K562 (cell line): Measurements from ENCODE around the gene RNF168. TPM values are rescaled to one million over a fixed set of nuclear protein-coding genes. Genes with fewer than 3 reads are reported as not detected.
"Not testable (repeated sequence)": the region's sequence is repeated elsewhere in the genome, so short reads cannot be mapped to it uniquely, and the experiment has no call there.

ENCODE experiments used
- ATAC-seq: fragments of 200-7000 bp; cut with Tn5 transposase; 3 replicates; pipeline ENCODE4 v1.9.1; 2020; ENCODE audit warnings: moderate library complexity
- BruUV-seq: library from RNA; stranded (reverse); fragments of 400-500 nt; replicated peaks from 2 replicates; lab custom pipeline; 2021; lab: Mats Ljungman, UMichigan
- CTCF ChIA-PET: fragments of 300-600 bp; formaldehyde crosslinking; extraction: SDS; loops from one replicate; lab custom pipeline; 2021; ENCODE audit warnings: low intra/inter-chr PET ratio; lab: Yijun Ruan, JAX
- POLR2A ChIA-PET: fragments of 300-600, 350-650 bp; sonication (Branson Sonifier 250); formaldehyde crosslinking; extraction: SDS; loops from one replicate; lab custom pipeline; 2021; ENCODE audit warnings: antibody characterized with exemption, inconsistent platforms; lab: Yijun Ruan, JAX
- DNase-seq, 4 experiments: peaks; one replicate each; pipeline versions ENCODE4 v3.0.0 to v3.0.0-alpha.2; 2011 to 2018; ENCODE audit warnings: low spot score in 3 of 4, mixed read lengths in 3 of 4; ENCODE audit errors: extremely low read depth in 1 of 4
- FAIRE-seq: peaks from 2 replicates; lab custom pipeline; 2011; peaks lifted over from hg19 to GRCh38; lab: Jason Lieb, UNC
- H2AFZ ChIP-seq: 2 replicates; pipeline ENCODE4 v1.6.0; 2011; ENCODE audit warnings: low read depth, low read length, control low read depth, inconsistent platforms
- H3K27ac ChIP-seq: fragments of 200-600 bp; 3 replicates; pipeline ENCODE4 v1.8.0; 2011; ENCODE audit warnings: low read depth, mild to moderate bottlenecking, control low read depth, inconsistent platforms, low read length, moderate library complexity, mixed read lengths; ENCODE audit errors: extremely low read depth
- H3K27me3 ChIP-seq, 2 experiments: fragments of 300-600 bp in 1 of 2; 2 replicates in 1 of 2; 3 replicates in 1 of 2; pipeline versions ENCODE4 v1.6.0 to v1.8.0; 2011; ENCODE audit warnings: inconsistent platforms in 2 of 2, low read length in 2 of 2, mild to moderate bottlenecking in 1 of 2, mixed read lengths in 1 of 2, moderate library complexity in 1 of 2; ENCODE audit not compliant: control insufficient read depth in 2 of 2, insufficient read depth in 2 of 2
- H3K36me3 ChIP-seq: fragments of 300-600 bp; 3 replicates; pipeline ENCODE4 v1.8.0; 2011; ENCODE audit warnings: mild to moderate bottlenecking, low read length, inconsistent platforms; ENCODE audit not compliant: control insufficient read depth, insufficient read depth
- H3K4me1 ChIP-seq, 2 experiments: fragments of 200-600 bp in 1 of 2; replicated peaks in 1 of 2; 2 replicates in 1 of 2; 3 replicates in 1 of 2; pipeline versions ENCODE4 v1.5.1 to v1.8.0; 2011; ENCODE audit warnings: inconsistent platforms in 2 of 2, low read length in 2 of 2, mild to moderate bottlenecking in 1 of 2, mixed read lengths in 1 of 2, moderate library complexity in 1 of 2; ENCODE audit not compliant: control insufficient read depth in 2 of 2, insufficient read depth in 2 of 2
- H3K4me2 ChIP-seq: 2 replicates; pipeline ENCODE4 v1.6.1; 2011; ENCODE audit warnings: low read length, control low read depth, inconsistent platforms, mixed read lengths; ENCODE audit not compliant: insufficient read depth
- H3K4me3 ChIP-seq: fragments of 200-600 bp; sonication (generic), shearing (Covaris generic); 2 replicates; pipeline ENCODE4 v1.5.1; 2016; ENCODE audit warnings: control low read depth, inconsistent platforms
- H3K79me2 ChIP-seq: fragments of 200-600 bp; 3 replicates; pipeline ENCODE4 v1.8.0; 2011; ENCODE audit warnings: low read length, inconsistent platforms; ENCODE audit not compliant: control insufficient read depth, insufficient read depth
- H3K9ac ChIP-seq, 2 experiments: 2 replicates each; pipeline versions ENCODE4 v1.6.0 to v1.6.1; 2011; ENCODE audit warnings: low read depth in 2 of 2, low read length in 2 of 2, control low read depth in 1 of 2, inconsistent platforms in 1 of 2, mild to moderate bottlenecking in 1 of 2, mixed read lengths in 1 of 2; ENCODE audit not compliant: insufficient read depth in 1 of 2
- H3K9me1 ChIP-seq: one replicate; pipeline ENCODE4 v1.6.0; 2011; ENCODE audit warnings: inconsistent platforms, mild to moderate bottlenecking, low read length, moderate library complexity; ENCODE audit not compliant: control insufficient read depth, insufficient read depth
- H3K9me3 ChIP-seq: replicated peaks from 2 replicates; pipeline ENCODE4 v1.5.1; 2011; ENCODE audit warnings: low read depth, low read length, inconsistent platforms; ENCODE audit not compliant: control insufficient read depth, insufficient read depth
- H4K20me1 ChIP-seq: replicated peaks from 2 replicates; pipeline ENCODE4 v1.6.1; 2011; ENCODE audit warnings: low read length, inconsistent platforms, mixed read lengths; ENCODE audit not compliant: control insufficient read depth, insufficient read depth
- BHLHE40 ChIP-seq: IDR thresholded peaks from 2 replicates; pipeline ENCODE4 v1.6.1; 2011; ENCODE audit warnings: low read length, improper control_type of control experiment
- CBFA2T2 ChIP-seq: fragments of 450-650 bp; conservative IDR thresholded peaks from 2 replicates; pipeline ENCODE4 v1.6.1; 2017; ENCODE audit warnings: mild to moderate bottlenecking
- CXXC5 ChIP-seq: fragments of 250-450 bp; sonication (Bioruptor Pico); IDR thresholded peaks from 2 replicates; pipeline ENCODE4 v1.8.0; 2022; ENCODE audit warnings: inconsistent platforms, mild to moderate bottlenecking, moderate library complexity
- FOSL1 ChIP-seq: fragments of 200-800 bp; sonication (Bioruptor generic); conservative IDR thresholded peaks from 2 replicates; pipeline ENCODE4 v1.6.1; 2016; ENCODE audit warnings: missing genetic modification characterization, missing compliant biosample characterization
- L3MBTL2 ChIP-seq: fragments of 450-650 bp; IDR thresholded peaks from 2 replicates; pipeline ENCODE4 v1.6.1; 2016; ENCODE audit warnings: mild to moderate bottlenecking, moderate library complexity
- MEIS2 ChIP-seq: fragments of 450-650 bp; IDR thresholded peaks from 2 replicates; pipeline ENCODE4 v1.6.1; 2014; ENCODE audit warnings: mild to moderate bottlenecking; ENCODE audit not compliant: partially characterized antibody
- NR2C1 ChIP-seq, 2 experiments: fragments of 450-650 bp; IDR thresholded peaks; 2 replicates each; pipeline ENCODE4 v1.6.1; 2017; ENCODE audit warnings: mild to moderate bottlenecking in 2 of 2, antibody characterized with exemption in 1 of 2, inconsistent platforms in 1 of 2, missing compliant biosample characterization in 1 of 2, missing genetic modification characterization in 1 of 2
- RAD51 ChIP-seq: fragments of 450-650 bp; IDR thresholded peaks from 2 replicates; pipeline ENCODE4 v1.7.1; 2016; ENCODE audit warnings: low read depth, mild to moderate bottlenecking, borderline replicate concordance
- TOE1 ChIP-seq, 2 experiments: fragments of 450-650 bp in 1 of 2; sonication (generic) in 1 of 2; formaldehyde crosslinking in 1 of 2; IDR thresholded peaks; 2 replicates each; pipeline versions ENCODE4 v1.7.1 to v1.8.0; 2016 to 2022; ENCODE audit warnings: borderline replicate concordance in 2 of 2, mild to moderate bottlenecking in 2 of 2, antibody characterized with exemption in 1 of 2, inconsistent platforms in 1 of 2, low read depth in 1 of 2, missing genetic modification reagents in 1 of 2, moderate library complexity in 1 of 2
- ZFX ChIP-seq: sonication (generic); formaldehyde crosslinking; IDR thresholded peaks from 2 replicates; pipeline ENCODE4 v1.8.0; 2022; ENCODE audit warnings: mild to moderate bottlenecking, missing genetic modification reagents, moderate library complexity
- WGBS: fragments of 100-300 bp; shearing (Covaris generic); methylation state at CpG from one replicate; pipeline ENCODE4 v1.1.6; 2016; ENCODE audit warnings: low coverage, mixed read lengths; ENCODE audit not compliant: insufficient coverage; ENCODE audit errors: missing lambda C conversion rate; 5-methylcytosine and 5-hydroxymethylcytosine counted together
- in situ Hi-C: fragments of 300-500 bp; cut with MboI; formaldehyde crosslinking; loops from 4 replicates; pipeline ENCODE4 v1.15.0; 2018; ENCODE audit warnings: inconsistent platforms, mixed read lengths
- intact Hi-C: fragments of 100-400 bp; cut with micrococcal nuclease; formaldehyde crosslinking; loops from 2 replicates; pipeline ENCODE4 v1.14.2; 2022
- polyA plus RNA-seq, 8 experiments: library from polyadenylated mRNA; depleted of rRNA in 4 of 8; stranded (reverse) in 5 of 8; unstranded in 3 of 8; fragments of >200 nt; fragmentation: Nextera tagmentation in 2 of 8; fragmentation: Illumina TruSeq in 1 of 8; extraction: Ambion mirVana in 2 of 8; extraction: Trizol in 1 of 8; gene quantifications; 2 replicates each; pipeline versions ENCODE4 v1.2.1 to v1.2.3, GENCODE V29; 2011 to 2014; ENCODE audit warnings: inconsistent platforms in 1 of 8, missing spikeins in 1 of 8
- total RNA-seq, 7 experiments: library from RNA; depleted of rRNA in 6 of 7; stranded (reverse); fragments of >200 nt in 6 of 7; fragmentation: Illumina TruSeq in 2 of 7; extraction: Trizol in 2 of 7; gene quantifications; 2 replicates each; pipeline versions ENCODE4 v1.2.1 to v1.2.3, GENCODE V29; 2011 to 2021; ENCODE audit warnings: low replicate concordance in 1 of 7
- TF ChIP-seq, protein P1 (sequence below): sonication (generic); formaldehyde crosslinking; IDR thresholded peaks from 2 replicates; pipeline ENCODE4 v1.5.0; 2020; ENCODE audit warnings: missing genetic modification reagents
- TF ChIP-seq, protein P2 (sequence below): fragments of 450-650 bp; formaldehyde crosslinking; IDR thresholded peaks from 2 replicates; pipeline ENCODE4 v1.4.0; 2020; ENCODE audit warnings: mild to moderate bottlenecking, mixed read lengths
- TF ChIP-seq, protein P3 (sequence below): sonication (generic); formaldehyde crosslinking; IDR thresholded peaks from 2 replicates; pipeline ENCODE4 v1.8.0; 2022; ENCODE audit warnings: missing genetic modification reagents, mild to moderate bottlenecking, moderate library complexity, borderline replicate concordance
- TF ChIP-seq, protein P4 (sequence below): sonication (generic); formaldehyde crosslinking; IDR thresholded peaks from 2 replicates; pipeline ENCODE4 v1.9.0; 2022; ENCODE audit warnings: mild to moderate bottlenecking, missing genetic modification reagents

The RNF168 gene
- total and polyA plus RNA-seq, 9 of the 15 experiments (the other 6 are each of a cell fraction or from before 2014, with no cell fraction given), result 6.0 to 32.1 (median 16.6) TPM

DNA sequence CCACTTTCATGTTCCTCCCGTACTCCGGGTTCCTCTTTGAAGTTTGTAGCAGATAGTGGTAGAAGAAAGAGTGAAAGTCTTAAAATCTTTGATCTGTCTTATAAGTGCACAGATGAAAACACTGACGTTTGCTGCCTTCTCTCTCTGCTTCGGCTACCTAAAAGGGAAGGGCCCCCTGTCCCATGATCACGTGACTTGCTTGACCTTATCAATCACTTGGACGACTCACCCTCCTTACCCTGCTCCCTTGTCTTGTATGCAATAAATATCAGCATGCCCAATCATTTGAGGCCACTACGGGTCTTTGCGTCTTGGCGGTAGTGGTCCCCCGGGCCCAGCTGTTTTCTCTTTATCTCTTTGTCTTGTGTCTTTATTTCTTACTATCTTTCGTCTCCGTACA, 17.7 kb upstream of the RNF168 start:
- WGBS, result 10% methylated on average over 12 of the region's 12 CpGs
- in situ Hi-C loops, result loop anchor here (5.0 to 25.0 kb wide), 3 partner anchors 269 to 809 kb away; partner anchors contain the start of gene MUC20
- H3K9me3 ChIP-seq; H4K20me1 ChIP-seq; H3K79me2 ChIP-seq; POLR2A ChIA-PET; H3K4me3 ChIP-seq; H3K9ac ChIP-seq; DNase-seq; H3K27me3 ChIP-seq; H3K4me2 ChIP-seq; BruUV-seq; ATAC-seq; FAIRE-seq; H3K9me1 ChIP-seq; CTCF ChIA-PET; H3K36me3 ChIP-seq; H3K27ac ChIP-seq; TF ChIP-seq TOE1 (CRISPR knock-in tag; IDR thresholded peaks at IDR 0.05; ENCODE audit: borderline replicate concordance, low read depth); NR2C1 (IDR thresholded peaks at IDR 0.05): not testable (repeated sequence)
- intact Hi-C loops, result loop anchor here (1.0 to 10.0 kb wide), 4 partner anchors 424 to 664 kb away; partner anchors contain the start of gene NCBP2
- peaks cover 4 to 37% of the 10 kb centered on the region in 2 experiments; a peak in 4 of 5 replicates for H3K4me1 ChIP-seq
- H2AFZ ChIP-seq, result peak overlapping the region; percentile 15; the same call in 1 of the 2 replicates
- peak; percentile 30 for TF ChIP-seq MEIS2
- peak; percentile 42 for TF ChIP-seq CXXC5 (CRISPR knock-in tag)
- peak; percentile 92 for TF ChIP-seq TOE1 (IDR thresholded peaks at IDR 0.05; ENCODE audit: borderline replicate concordance)
- TF ChIP-seq BHLHE40, result peak; percentile 69
- peak; percentile 93 for TF ChIP-seq RAD51
- 0 out of 2 replicates have a peak, but pooled peaks have one; percentile 26 for TF ChIP-seq L3MBTL2
- TF ChIP-seq, protein P1, sequence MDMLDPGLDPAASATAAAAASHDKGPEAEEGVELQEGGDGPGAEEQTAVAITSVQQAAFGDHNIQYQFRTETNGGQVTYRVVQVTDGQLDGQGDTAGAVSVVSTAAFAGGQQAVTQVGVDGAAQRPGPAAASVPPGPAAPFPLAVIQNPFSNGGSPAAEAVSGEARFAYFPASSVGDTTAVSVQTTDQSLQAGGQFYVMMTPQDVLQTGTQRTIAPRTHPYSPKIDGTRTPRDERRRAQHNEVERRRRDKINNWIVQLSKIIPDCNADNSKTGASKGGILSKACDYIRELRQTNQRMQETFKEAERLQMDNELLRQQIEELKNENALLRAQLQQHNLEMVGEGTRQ (CRISPR knock-in tag), result peak; percentile 75
- TF ChIP-seq, protein P2, sequence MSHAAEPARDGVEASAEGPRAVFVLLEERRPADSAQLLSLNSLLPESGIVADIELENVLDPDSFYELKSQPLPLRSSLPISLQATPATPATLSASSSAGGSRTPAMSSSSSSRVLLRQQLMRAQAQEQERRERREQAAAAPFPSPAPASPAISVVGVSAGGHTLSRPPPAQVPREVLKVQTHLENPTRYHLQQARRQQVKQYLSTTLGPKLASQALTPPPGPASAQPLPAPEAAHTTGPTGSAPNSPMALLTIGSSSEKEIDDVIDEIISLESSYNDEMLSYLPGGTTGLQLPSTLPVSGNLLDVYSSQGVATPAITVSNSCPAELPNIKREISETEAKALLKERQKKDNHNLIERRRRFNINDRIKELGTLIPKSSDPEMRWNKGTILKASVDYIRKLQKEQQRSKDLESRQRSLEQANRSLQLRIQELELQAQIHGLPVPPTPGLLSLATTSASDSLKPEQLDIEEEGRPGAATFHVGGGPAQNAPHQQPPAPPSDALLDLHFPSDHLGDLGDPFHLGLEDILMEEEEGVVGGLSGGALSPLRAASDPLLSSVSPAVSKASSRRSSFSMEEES (CRISPR knock-in tag), result peak; percentile 97
- TF ChIP-seq FOSL1 (tag), result 0 out of 2 replicates have a peak, but pooled peaks have one; percentile 20
- peak; percentile 66 for TF ChIP-seq CBFA2T2
- 0 out of 2 replicates have a peak, but pooled peaks have one; percentile 26 for TF ChIP-seq NR2C1 (tag; IDR thresholded peaks at IDR 0.05)
- TF ChIP-seq ZFX, result 0 out of 2 replicates have a peak, but pooled peaks have one; percentile 22
- TF ChIP-seq, protein P3, sequence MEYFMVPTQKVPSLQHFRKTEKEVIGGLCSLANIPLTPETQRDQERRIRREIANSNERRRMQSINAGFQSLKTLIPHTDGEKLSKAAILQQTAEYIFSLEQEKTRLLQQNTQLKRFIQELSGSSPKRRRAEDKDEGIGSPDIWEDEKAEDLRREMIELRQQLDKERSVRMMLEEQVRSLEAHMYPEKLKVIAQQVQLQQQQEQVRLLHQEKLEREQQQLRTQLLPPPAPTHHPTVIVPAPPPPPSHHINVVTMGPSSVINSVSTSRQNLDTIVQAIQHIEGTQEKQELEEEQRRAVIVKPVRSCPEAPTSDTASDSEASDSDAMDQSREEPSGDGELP (CRISPR knock-in tag), result 0 out of 2 replicates have a peak, but pooled peaks have one; percentile 22
- TF ChIP-seq, protein P4, sequence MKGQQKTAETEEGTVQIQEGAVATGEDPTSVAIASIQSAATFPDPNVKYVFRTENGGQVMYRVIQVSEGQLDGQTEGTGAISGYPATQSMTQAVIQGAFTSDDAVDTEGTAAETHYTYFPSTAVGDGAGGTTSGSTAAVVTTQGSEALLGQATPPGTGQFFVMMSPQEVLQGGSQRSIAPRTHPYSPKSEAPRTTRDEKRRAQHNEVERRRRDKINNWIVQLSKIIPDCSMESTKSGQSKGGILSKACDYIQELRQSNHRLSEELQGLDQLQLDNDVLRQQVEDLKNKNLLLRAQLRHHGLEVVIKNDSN, result peak; percentile 80
